ENCODE measurements around the gene TMEM63C. TPM values are rescaled to one million over a fixed set of nuclear protein-coding genes. Genes with fewer than 3 reads are reported as not detected.

Gene TMEM63C
- total RNA-seq, 2 experiments from 2014 or later = 0.79 to 6.6 TPM

GRCh38 chr14:77212097-77212870, 30.7 kb downstream of the TMEM63C start:
- Histone ChIP-seq H3K4me2 (ENCODE audit: low read length) (no peak overlapping the region), H3K36me3 (ENCODE audit: insufficient read depth, low read length) (no peaks in the 10 kb centered on the region), H3K9me3 (ENCODE audit: low read length) (no peaks in the 10 kb centered on the region), H3K27ac (ENCODE audit: low read depth, low read length, poor library complexity, severe bottlenecking) (no peak overlapping the region), H3K4me3 (ENCODE audit: low read depth, low read length, poor library complexity, severe bottlenecking) (no peak overlapping the region), H3K4me1 (ENCODE audit: insufficient read depth, low read length, poor library complexity, severe bottlenecking) (peaks cover 7% of the 10 kb centered on the region), H2AFZ (ENCODE audit: low read length) (no peak overlapping the region), H4K20me1 (ENCODE audit: insufficient read depth, low read length) (no peaks in the 10 kb centered on the region), H3K79me2 (ENCODE audit: insufficient read depth, low read depth, low read length) (no peaks in the 10 kb centered on the region), H3K9me2 (ENCODE audit: insufficient read depth, low read length) (no peaks in the 10 kb centered on the region)
- intact Hi-C loops (cut with micrococcal nuclease; ENCODE audit: unreplicated experiment) = no loop called here
- ChIA-PET CTCF (ENCODE audit: unreplicated experiment) (interaction anchor here (0.6 to 1.7 kb wide), 2 partner anchors 63 to 362 kb away, joined by 3 to 4 read pairs; no protein-coding TSS in a partner anchor), POLR2A (interaction anchor here (1.0 to 2.0 kb wide), 5 partner anchors 21 to 131 kb away, joined by 3 to 5 read pairs (median 4); no protein-coding TSS in a partner anchor)
- no peak for TF ChIP-seq CTCF (conservative IDR thresholded peaks at IDR 0.05; ENCODE audit: low read length)
- no peak for TF ChIP-seq EZH2phosphoT487 (IDR thresholded peaks at IDR 0.05; ENCODE audit: borderline replicate concordance, low read depth, low read length)
- DNase-seq (ENCODE audit: low spot score) = no peak
- BruUV-seq (replicated peaks) = no TSS peak

GRCh38 chr14:77212943-77213678, 31.5 kb downstream of the TMEM63C start:
- H3K4me2 ChIP-seq (ENCODE audit: low read length) = peak overlapping the region; percentile 18; the same call in 1 of the 2 replicates
- no peaks in the 10 kb centered on the region for H3K79me2 ChIP-seq (ENCODE audit: insufficient read depth, low read depth, low read length)
- H4K20me1 ChIP-seq (ENCODE audit: insufficient read depth, low read length) = no peaks in the 10 kb centered on the region
- POLR2A ChIA-PET = interaction anchor here (0.6 to 2.0 kb wide), 5 partner anchors 20 to 357 kb away, joined by 3 to 5 read pairs (median 4); partner anchors contain the start of gene TMEM63C
- DNase-seq (ENCODE audit: low spot score) = peak; percentile 67
- no peaks in the 10 kb centered on the region for H3K9me3 ChIP-seq (ENCODE audit: low read length)
- H3K4me3 ChIP-seq (ENCODE audit: low read depth, low read length, poor library complexity, severe bottlenecking) = no peak overlapping the region
- intact Hi-C loops (cut with micrococcal nuclease; ENCODE audit: unreplicated experiment) = loop anchor here (1.0 kb wide), 1 partner anchor 61 kb away; no protein-coding TSS in a partner anchor
- H3K27ac ChIP-seq (ENCODE audit: low read depth, low read length, poor library complexity, severe bottlenecking) = no peak overlapping the region
- BruUV-seq (replicated peaks) = no TSS peak
- TF ChIP-seq EZH2phosphoT487 (IDR thresholded peaks at IDR 0.05; ENCODE audit: borderline replicate concordance, low read depth, low read length) (no peak), CTCF (conservative IDR thresholded peaks at IDR 0.05; ENCODE audit: low read length) (peak; percentile 85)
- peaks cover 7% of the 10 kb centered on the region for H3K4me1 ChIP-seq (ENCODE audit: insufficient read depth, low read length, poor library complexity, severe bottlenecking)
- no peaks in the 10 kb centered on the region for H3K36me3 ChIP-seq (ENCODE audit: insufficient read depth, low read length)
- CTCF ChIA-PET (ENCODE audit: unreplicated experiment) = interaction anchor here (0.6 to 1.7 kb wide), 5 partner anchors 10 to 362 kb away, joined by 3 to 6 read pairs (median 3); no protein-coding TSS in a partner anchor
- H2AFZ ChIP-seq (ENCODE audit: low read length) = no peak overlapping the region
- no peaks in the 10 kb centered on the region for H3K9me2 ChIP-seq (ENCODE audit: insufficient read depth, low read length)

Measured in OCI-LY7 (cell line).